WTC11 (cell line): ENCODE measurements around the gene LDAF1.

Experiments used
- CTCF ChIP-seq: fragments of 200-600 bp; IDR thresholded peaks from 2 replicates; pipeline ENCODE4 v1.8.0; 2022; ENCODE audit warnings: antibody characterized with exemption
- GABPB1 ChIP-seq: sonication (generic); formaldehyde crosslinking; IDR thresholded peaks from 2 replicates; pipeline ENCODE4 v1.8.1; 2023; ENCODE audit warnings: mild to moderate bottlenecking, missing genetic modification reagents
- MAX ChIP-seq: sonication (generic); formaldehyde crosslinking; IDR thresholded peaks from 2 replicates; pipeline ENCODE4 v1.8.0; 2022; ENCODE audit warnings: mild to moderate bottlenecking, missing genetic modification reagents
- MXD4 ChIP-seq: fragments of 250-450 bp; sonication (Bioruptor Pico); IDR thresholded peaks from 2 replicates; pipeline ENCODE4 v1.8.0; 2021; ENCODE audit warnings: mild to moderate bottlenecking, moderate library complexity, borderline replicate concordance
- SMAD3 ChIP-seq: sonication (generic); formaldehyde crosslinking; IDR thresholded peaks from 2 replicates; pipeline ENCODE4 v1.8.0; 2022; ENCODE audit warnings: missing genetic modification reagents, mild to moderate bottlenecking, borderline replicate concordance
- USF2 ChIP-seq: sonication (generic); formaldehyde crosslinking; IDR thresholded peaks from 2 replicates; pipeline ENCODE4 v1.8.1; 2023; ENCODE audit warnings: mild to moderate bottlenecking, missing genetic modification reagents, moderate library complexity
- ZBTB43 ChIP-seq: sonication (generic); formaldehyde crosslinking; IDR thresholded peaks from 2 replicates; pipeline ENCODE4 v1.8.1; 2023; ENCODE audit warnings: mild to moderate bottlenecking, missing genetic modification reagents
- ZNF232 ChIP-seq: sonication (generic); formaldehyde crosslinking; IDR thresholded peaks from 2 replicates; pipeline ENCODE4 v1.8.0; 2022; ENCODE audit warnings: mild to moderate bottlenecking, missing genetic modification reagents
- ZNF423 ChIP-seq: fragments of 250-450 bp; sonication (Bioruptor Pico); IDR thresholded peaks from 2 replicates; pipeline ENCODE4 v2.1.2; 2022; ENCODE audit warnings: mild to moderate bottlenecking, moderate library complexity
- ZNF512 ChIP-seq: sonication (generic); formaldehyde crosslinking; IDR thresholded peaks from 2 replicates; pipeline ENCODE4 v1.8.1; 2022; ENCODE audit warnings: missing genetic modification reagents, borderline replicate concordance

- no peak for TF ChIP-seq USF2
- TF ChIP-seq MAX (CRISPR knock-in tag): no peak
- no peak for TF ChIP-seq CTCF
- TF ChIP-seq SMAD3: no peak
- no peak for TF ChIP-seq ZBTB43 (CRISPR knock-in tag)
- no peak for TF ChIP-seq MXD4 (CRISPR knock-in tag)
- TF ChIP-seq ZNF423 (CRISPR knock-in tag): no peak
- no peak for TF ChIP-seq ZNF232 (CRISPR knock-in tag)
- no peak for TF ChIP-seq GABPB1 (CRISPR knock-in tag)
- TF ChIP-seq ZNF512 (CRISPR knock-in tag): no peak
These were observed 842 bp upstream of the LDAF1 start for GRCh38 chr16:21157632-21158031.
